CD4-positive, alpha-beta T cell (primary cell): ENCODE data around the gene TRIM40. TPM values are rescaled to one million over a fixed set of nuclear protein-coding genes. Genes with fewer than 3 reads are reported as not detected.

Experiments
- ATAC-seq: fragments of 200-7000 bp; cut with Tn5 transposase; one replicate; pipeline ENCODE4 v1.10.0; 2022; ENCODE audit warnings: mild to moderate bottlenecking; ENCODE audit not compliant: poor library complexity
- CTCF ChIA-PET: fragments of 350-600 bp; sonication (Branson Sonifier 250); formaldehyde crosslinking; loops from one replicate; lab custom pipeline; 2021; ENCODE audit warnings: antibody characterized with exemption, inconsistent platforms; lab: Charles Lee
- POLR2A ChIA-PET: fragments of 350-600 bp; sonication (Branson Sonifier 250); formaldehyde crosslinking; loops from one replicate; lab custom pipeline; 2021; ENCODE audit warnings: antibody characterized with exemption, inconsistent platforms; lab: Charles Lee
- DNase-seq, 14 experiments: peaks; one replicate each; pipeline ENCODE4 v3.0.0-alpha.2; 2013 to 2020; ENCODE audit warnings: mixed read lengths in 2 of 14
- H3K27ac ChIP-seq, 2 donors: one replicate each; pipeline versions ENCODE4 v1.5.1 to v1.7.0; 2013; ENCODE audit warnings: low read length in 2 of 2, low read depth in 1 of 2, mild to moderate bottlenecking in 1 of 2
- H3K27me3 ChIP-seq, 2 experiments: 1 replicate in 1 of 2; 2 replicates in 1 of 2; pipeline versions ENCODE4 v1.6.1 to v1.7.0; 2013; ENCODE audit warnings: low read length in 2 of 2, control low read depth in 1 of 2, mild to moderate bottlenecking in 1 of 2, moderate library complexity in 1 of 2; ENCODE audit not compliant: insufficient read depth in 2 of 2, control insufficient read depth in 1 of 2
- H3K36me3 ChIP-seq: one replicate; pipeline ENCODE4 v1.6.1; 2013; ENCODE audit warnings: low read length, control low read depth; ENCODE audit not compliant: insufficient read depth
- H3K4me1 ChIP-seq: one replicate; pipeline ENCODE4 v1.6.1; 2013; ENCODE audit warnings: low read length, control low read depth; ENCODE audit not compliant: insufficient read depth
- H3K4me3 ChIP-seq: one replicate; pipeline ENCODE4 v1.5.1; 2013; ENCODE audit warnings: mild to moderate bottlenecking, low read length, moderate library complexity
- H3K9me3 ChIP-seq, 2 experiments: 1 replicate in 1 of 2; 2 replicates in 1 of 2; pipeline versions ENCODE4 v1.6.1 to v1.7.0; 2013; ENCODE audit warnings: low read length in 2 of 2, mild to moderate bottlenecking in 2 of 2, control low read depth in 1 of 2, moderate library complexity in 1 of 2; ENCODE audit not compliant: control insufficient read depth in 1 of 2, insufficient read depth in 1 of 2
- H3K27ac Mint-ChIP-seq: one replicate; pipeline ENCODE4 v1.8.0; 2020; ENCODE audit warnings: mixed read lengths
- H3K27me3 Mint-ChIP-seq: one replicate; pipeline ENCODE4 v1.8.0; 2021; ENCODE audit warnings: mixed read lengths
- H3K36me3 Mint-ChIP-seq: one replicate; pipeline ENCODE4 v1.8.0; 2021; ENCODE audit warnings: low read depth, mixed read lengths
- H3K4me1 Mint-ChIP-seq: one replicate; pipeline ENCODE4 v1.8.0; 2021; ENCODE audit warnings: low read depth, mixed read lengths
- H3K4me3 Mint-ChIP-seq: one replicate; pipeline ENCODE4 v1.8.0; 2020; ENCODE audit warnings: mild to moderate bottlenecking, mixed read lengths
- H3K9me3 Mint-ChIP-seq: one replicate; pipeline ENCODE4 v1.8.0; 2020; ENCODE audit warnings: mixed read lengths
- CTCF ChIP-seq: fragments of 200-600 bp; IDR thresholded peaks from one replicate; pipeline ENCODE4 v1.8.0; 2022; ENCODE audit warnings: antibody characterized with exemption, mild to moderate bottlenecking
- intact Hi-C, 2 experiments: fragments of 100-400 bp; cut with DNase I in 1 of 2; cut with micrococcal nuclease in 1 of 2; formaldehyde crosslinking; loops; one replicate each; pipeline versions ENCODE4 v1.15.1 to v1.9.0; 2023 to 2025; cut with DNase I, micrococcal nuclease
- total RNA-seq, 174 experiments: library from RNA in 2 of 174; stranded (reverse) in 2 of 174; gene quantifications; one replicate each; pipeline ENCODE4 v1.2.3 and lab custom pipeline; 2021 to 2026

The TRIM40 gene
- total RNA-seq, 2 experiments from 2014 or later = not detected

GRCh38 chr6:30152910-30153610, 17.1 kb downstream of the TRIM40 start:
- H3K27ac Mint-ChIP-seq = no peak overlapping the region
- ChIA-PET POLR2A (no interaction called here), CTCF (no interaction called here)
- H3K4me1 ChIP-seq = no peaks in the 10 kb centered on the region
- no peaks in the 10 kb centered on the region for H3K9me3 Mint-ChIP-seq
- no peaks in the 10 kb centered on the region for H3K36me3 Mint-ChIP-seq
- no peaks in the 10 kb centered on the region for H3K4me1 Mint-ChIP-seq
- H3K4me3 ChIP-seq = no peak overlapping the region
- no peak for TF ChIP-seq CTCF
- H3K36me3 ChIP-seq = no peaks in the 10 kb centered on the region
- no peak overlapping the region for H3K4me3 Mint-ChIP-seq
- no peak for DNase-seq
- intact Hi-C loops = no loop called here
- H3K27me3 Mint-ChIP-seq = peaks cover 36% of the 10 kb centered on the region
- H3K27me3 ChIP-seq = peaks cover 7 to 18% of the 10 kb centered on the region in 2 experiments
- ATAC-seq = no peak
- H3K9me3 ChIP-seq = no peaks in the 10 kb centered on the region
- H3K27ac ChIP-seq = no peak overlapping the region

- no peaks in the 10 kb centered on the region for H3K36me3 ChIP-seq
- no peak overlapping the region for H3K27ac ChIP-seq
- no peak for TF ChIP-seq CTCF
- no peak for ATAC-seq
- H3K4me1 Mint-ChIP-seq = no peaks in the 10 kb centered on the region
- H3K27ac Mint-ChIP-seq = no peak overlapping the region
- no peaks in the 10 kb centered on the region for H3K9me3 Mint-ChIP-seq
- peaks cover 42% of the 10 kb centered on the region for H3K27me3 Mint-ChIP-seq
- no peaks in the 10 kb centered on the region for H3K4me1 ChIP-seq
- no peak overlapping the region for H3K4me3 Mint-ChIP-seq
- CTCF ChIA-PET = interaction anchor here (0.6 kb wide), 1 partner anchor 143 kb away, joined by 3 read pairs; no protein-coding TSS in a partner anchor
- H3K4me3 ChIP-seq = no peak overlapping the region
- H3K36me3 Mint-ChIP-seq = no peaks in the 10 kb centered on the region
- H3K9me3 ChIP-seq = no peaks in the 10 kb centered on the region
- DNase-seq = no peak
- intact Hi-C loops = no loop called here
- POLR2A ChIA-PET = no interaction called here
- H3K27me3 ChIP-seq = peaks cover 3 to 18% of the 10 kb centered on the region in 2 experiments
Observed at GRCh38 chr6:30154061-30154460, 18.1 kb downstream of the TRIM40 start.

GRCh38 chr6:30154709-30155519, 19.0 kb downstream of the TRIM40 start:
- H3K4me3 Mint-ChIP-seq = no peak overlapping the region
- H3K27me3 ChIP-seq = peaks cover 3 to 18% of the 10 kb centered on the region in 2 experiments
- no peaks in the 10 kb centered on the region for H3K36me3 ChIP-seq
- no peak overlapping the region for H3K27ac Mint-ChIP-seq
- DNase-seq = no peak
- H3K9me3 ChIP-seq = no peaks in the 10 kb centered on the region
- peaks cover 43% of the 10 kb centered on the region for H3K27me3 Mint-ChIP-seq
- ATAC-seq = no peak
- CTCF ChIA-PET = interaction anchor here (0.6 kb wide), 1 partner anchor 142 kb away, joined by 3 read pairs; no protein-coding TSS in a partner anchor
- POLR2A ChIA-PET = no interaction called here
- no peaks in the 10 kb centered on the region for H3K4me1 ChIP-seq
- no peaks in the 10 kb centered on the region for H3K36me3 Mint-ChIP-seq
- intact Hi-C loops = no loop called here
- no peak overlapping the region for H3K27ac ChIP-seq
- no peak overlapping the region for H3K4me3 ChIP-seq
- H3K9me3 Mint-ChIP-seq = no peaks in the 10 kb centered on the region
- H3K4me1 Mint-ChIP-seq = no peaks in the 10 kb centered on the region
- no peak for TF ChIP-seq CTCF
